RWPE2 (cell line): ENCODE data around the gene BCL7C.
A peak's percentile ranks its signal among the peaks of the same experiment; 100 is the strongest.

Experiments used
- ATAC-seq: fragments of 200-7000 bp; cut with Tn5 transposase; 3 replicates; pipeline ENCODE4 v1.9.1; 2021; ENCODE audit warnings: low read depth
- DNase-seq: peaks from one replicate; pipeline ENCODE4 v3.0.0-alpha.2; 2020; ENCODE audit warnings: low spot score
- H3K27ac ChIP-seq: fragments of 450-650 bp; 2 replicates; pipeline ENCODE4 v1.5.1; 2017; ENCODE audit warnings: mild to moderate bottlenecking; ENCODE audit not compliant: poor library complexity, severe bottlenecking
- H3K27me3 ChIP-seq: fragments of 250-450 bp; sonication (Bioruptor Pico); 2 replicates; pipeline ENCODE4 v1.5.1; 2021; ENCODE audit warnings: mild to moderate bottlenecking, moderate library complexity; ENCODE audit not compliant: insufficient read depth, poor library complexity, severe bottlenecking
- H3K36me3 ChIP-seq: fragments of 250-450 bp; sonication (Bioruptor Pico); 2 replicates; pipeline ENCODE4 v1.5.1; 2020; ENCODE audit warnings: low read depth, mild to moderate bottlenecking, moderate library complexity
- H3K4me1 ChIP-seq: fragments of 250-450 bp; sonication (Bioruptor Pico); 2 replicates; pipeline ENCODE4 v1.5.1; 2021; ENCODE audit warnings: mild to moderate bottlenecking, moderate library complexity; ENCODE audit not compliant: insufficient read depth, poor library complexity, severe bottlenecking
- H3K4me3 ChIP-seq: fragments of 250-450 bp; sonication (Bioruptor Pico); 2 replicates; pipeline ENCODE4 v1.5.1; 2021; ENCODE audit warnings: mild to moderate bottlenecking, moderate library complexity; ENCODE audit not compliant: severe bottlenecking
- H3K9me3 ChIP-seq: fragments of 250-450 bp; sonication (Bioruptor Pico); 2 replicates; pipeline ENCODE4 v1.5.1; 2021; ENCODE audit warnings: mild to moderate bottlenecking, moderate library complexity; ENCODE audit not compliant: severe bottlenecking
- TF ChIP-seq, protein P1 (sequence below): fragments of 450-650 bp; IDR thresholded peaks from one replicate; pipeline ENCODE4 v1.5.1; 2017; ENCODE audit warnings: mild to moderate bottlenecking, moderate library complexity; ENCODE audit not compliant: poor library complexity, severe bottlenecking

BCL7C gene

DNA sequence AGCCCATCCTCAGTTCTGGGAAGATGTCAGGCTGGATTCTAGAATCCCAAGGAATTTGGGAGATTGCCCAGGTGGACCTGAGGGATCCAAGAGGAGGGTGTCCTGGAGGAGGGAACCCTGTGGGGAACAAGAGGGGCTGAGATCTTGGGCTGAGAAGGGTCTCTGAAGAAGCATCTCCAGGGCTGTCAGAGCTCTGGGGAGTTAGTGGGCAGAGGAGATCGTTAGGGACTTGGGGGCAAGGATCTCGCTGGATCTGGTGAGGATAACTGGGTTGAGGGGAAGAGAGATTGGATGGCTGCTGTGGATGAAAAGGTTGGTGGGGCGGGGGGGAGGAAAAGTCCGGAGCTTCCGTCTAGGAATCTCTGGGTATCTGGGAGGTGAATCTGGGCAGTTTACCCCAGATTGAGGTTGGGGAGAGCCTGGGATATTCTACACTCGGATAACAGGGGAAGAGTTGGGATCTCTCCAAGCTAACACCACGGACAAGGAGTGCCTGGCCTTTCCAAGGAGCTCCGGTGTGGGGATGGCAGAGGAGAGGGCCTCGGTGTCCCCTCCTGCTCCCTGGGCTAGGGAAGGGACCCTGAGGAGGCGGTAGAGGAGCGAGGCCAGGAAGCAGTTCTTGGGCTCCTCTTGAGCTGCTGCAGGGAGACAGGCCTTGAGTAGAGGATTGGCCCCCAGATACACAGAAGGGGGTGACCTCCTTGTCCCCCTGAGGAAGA lies 31.2 kb upstream of the BCL7C start:
- Histone ChIP-seq H3K27me3 (no peaks in the 10 kb centered on the region), H3K9me3 (no peaks in the 10 kb centered on the region), H3K36me3 (no peaks in the 10 kb centered on the region; the same call in 1 of the 2 replicates), H3K4me3 (peak overlapping the region; percentile 51), H3K4me1 (peaks cover 2% of the 10 kb centered on the region), H3K27ac (peak overlapping the region; percentile 68)
- ATAC-seq (no peak), DNase-seq (no peak)
- TF ChIP-seq, protein P1, sequence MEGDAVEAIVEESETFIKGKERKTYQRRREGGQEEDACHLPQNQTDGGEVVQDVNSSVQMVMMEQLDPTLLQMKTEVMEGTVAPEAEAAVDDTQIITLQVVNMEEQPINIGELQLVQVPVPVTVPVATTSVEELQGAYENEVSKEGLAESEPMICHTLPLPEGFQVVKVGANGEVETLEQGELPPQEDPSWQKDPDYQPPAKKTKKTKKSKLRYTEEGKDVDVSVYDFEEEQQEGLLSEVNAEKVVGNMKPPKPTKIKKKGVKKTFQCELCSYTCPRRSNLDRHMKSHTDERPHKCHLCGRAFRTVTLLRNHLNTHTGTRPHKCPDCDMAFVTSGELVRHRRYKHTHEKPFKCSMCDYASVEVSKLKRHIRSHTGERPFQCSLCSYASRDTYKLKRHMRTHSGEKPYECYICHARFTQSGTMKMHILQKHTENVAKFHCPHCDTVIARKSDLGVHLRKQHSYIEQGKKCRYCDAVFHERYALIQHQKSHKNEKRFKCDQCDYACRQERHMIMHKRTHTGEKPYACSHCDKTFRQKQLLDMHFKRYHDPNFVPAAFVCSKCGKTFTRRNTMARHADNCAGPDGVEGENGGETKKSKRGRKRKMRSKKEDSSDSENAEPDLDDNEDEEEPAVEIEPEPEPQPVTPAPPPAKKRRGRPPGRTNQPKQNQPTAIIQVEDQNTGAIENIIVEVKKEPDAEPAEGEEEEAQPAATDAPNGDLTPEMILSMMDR, result no peak

DNA sequence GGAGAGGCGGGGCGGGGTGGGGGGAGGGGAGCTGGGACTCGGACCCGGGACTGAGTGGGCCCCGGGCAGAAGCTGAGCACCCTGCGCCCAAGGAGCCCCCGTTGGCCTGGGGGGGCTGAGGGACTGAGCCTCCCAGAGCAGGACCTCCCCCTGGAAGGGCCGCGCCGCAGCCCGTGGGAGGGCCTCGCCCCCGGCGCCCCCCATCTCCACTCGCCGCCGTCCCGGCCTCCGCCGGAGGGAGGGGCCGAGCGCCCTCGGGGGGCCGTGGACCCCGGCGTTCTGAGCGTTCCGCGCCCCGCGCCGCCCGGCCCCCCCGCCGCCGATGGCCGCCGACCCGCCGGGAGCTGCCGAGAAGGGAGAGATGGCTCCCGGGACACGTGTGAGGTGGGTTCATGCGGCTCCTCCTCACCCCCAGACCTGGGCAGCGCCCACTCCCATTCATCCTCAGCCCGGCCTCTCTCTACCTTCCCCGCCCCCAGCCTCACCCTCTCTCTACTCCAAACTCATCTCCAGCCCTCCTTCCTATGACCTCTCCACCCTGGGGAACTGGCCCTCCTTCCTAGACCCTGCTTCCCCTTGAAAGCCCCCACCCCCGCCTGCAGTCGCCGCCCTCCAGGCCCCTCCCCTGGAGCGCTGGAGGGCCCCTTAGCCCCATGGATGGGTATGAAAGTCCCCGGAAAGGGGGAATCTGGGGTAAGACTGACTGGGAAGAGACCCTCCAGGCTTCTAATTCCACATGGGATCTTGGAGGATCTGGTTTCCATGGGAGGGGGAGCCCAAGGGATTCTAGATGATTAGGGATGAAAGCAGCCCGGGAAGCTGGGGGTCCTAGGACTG lies 30.4 kb upstream of the BCL7C start:
- H3K4me3 ChIP-seq, result peak overlapping the region; percentile 51
- H3K27ac ChIP-seq, result peak overlapping the region; percentile 68
- ATAC-seq, result no peak
- no peak for DNase-seq
- H3K4me1 ChIP-seq, result peaks cover 2% of the 10 kb centered on the region
- H3K9me3 ChIP-seq, result no peaks in the 10 kb centered on the region
- no peaks in the 10 kb centered on the region for H3K27me3 ChIP-seq
- TF ChIP-seq, protein P1, result no peak
- no peaks in the 10 kb centered on the region for H3K36me3 ChIP-seq

DNA sequence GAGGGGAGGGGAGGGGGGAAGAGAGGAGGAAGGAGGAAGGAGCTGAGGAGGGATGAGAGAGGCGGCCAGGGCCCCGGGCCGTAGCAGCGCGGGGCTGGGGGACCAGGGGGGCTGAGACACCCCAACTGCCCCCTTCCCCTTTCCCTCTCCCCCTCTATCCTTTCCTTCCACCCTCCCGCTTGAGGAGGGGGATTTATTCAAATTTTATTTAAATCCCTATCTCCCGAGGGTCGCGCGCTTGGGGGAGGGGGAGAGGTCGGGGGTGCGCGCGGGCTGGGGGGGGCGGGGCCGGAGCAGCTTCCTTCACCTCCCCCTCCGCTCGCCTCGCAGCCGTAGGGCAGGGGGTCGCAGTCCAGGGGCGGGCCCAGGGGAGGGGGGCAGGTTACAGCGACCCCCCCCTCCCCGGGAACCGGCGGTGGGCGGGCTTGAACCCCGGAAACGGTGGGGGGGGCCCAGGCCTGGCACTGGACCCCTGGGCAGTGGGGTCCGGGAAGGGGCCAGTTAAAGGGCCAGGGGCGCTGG lies 29.7 kb upstream of the BCL7C start, which contains the start of gene FBXL19:
TSS of gene FBXL19 (plus strand) at position 19 of the 522 bp plus-strand sequence. CDS start 2,183 bp downstream, outside the sequence.
- no peak for DNase-seq
- TF ChIP-seq, protein P1, result no peak
- peak within 1 kb of the TSS; percentile 51 for H3K4me3 ChIP-seq
- no peak for ATAC-seq
- peaks cover 2% of the 10 kb centered on the region for H3K4me1 ChIP-seq
- no peaks in the 10 kb centered on the region for H3K36me3 ChIP-seq
- H3K9me3 ChIP-seq, result no peaks in the 10 kb centered on the region
- peak within 1 kb of the TSS; percentile 68 for H3K27ac ChIP-seq
- no peaks in the 10 kb centered on the region for H3K27me3 ChIP-seq

DNA sequence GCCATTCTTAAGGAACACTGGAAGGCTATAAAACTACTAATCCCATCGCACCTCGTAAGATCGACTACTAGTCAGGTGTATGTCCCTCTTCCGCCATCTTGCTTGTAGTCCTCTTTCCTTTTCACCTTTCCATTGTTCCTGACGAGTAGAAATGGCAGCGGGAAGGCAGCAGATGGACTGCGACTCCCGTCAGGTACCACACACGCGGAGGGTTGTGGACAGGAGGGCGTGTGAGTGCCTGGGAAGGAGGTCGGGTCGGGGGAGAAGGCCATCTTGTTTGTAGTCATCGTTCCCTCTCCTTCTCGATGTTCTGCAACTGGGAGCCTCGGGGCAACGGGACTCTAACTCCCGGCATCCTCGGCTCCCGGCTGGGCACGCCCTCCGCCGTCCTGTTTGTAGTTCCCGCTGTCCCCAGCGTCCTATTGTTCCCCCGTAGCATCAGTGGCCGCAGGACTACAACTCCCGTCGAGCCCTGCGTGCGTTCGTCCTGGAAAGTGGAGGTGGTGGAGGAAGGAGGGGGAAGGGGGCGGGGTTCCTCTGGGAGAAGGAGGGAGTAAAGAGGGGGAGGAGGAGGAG lies 29.2 kb upstream of the BCL7C start:
- DNase-seq, result peak; percentile 99

More for the DNA sequence above, 29.2 kb upstream of the BCL7C start:
- H3K9me3 ChIP-seq, result no peaks in the 10 kb centered on the region
- H3K27me3 ChIP-seq, result no peaks in the 10 kb centered on the region
- H3K4me3 ChIP-seq, result peak overlapping the region; percentile 51
- H3K27ac ChIP-seq, result peak overlapping the region; percentile 68
- TF ChIP-seq, protein P1, result no peak
- peaks cover 2% of the 10 kb centered on the region for H3K4me1 ChIP-seq
- H3K36me3 ChIP-seq, result no peaks in the 10 kb centered on the region
- peak; percentile 76 for ATAC-seq
